WERI-Rb-1 (cell line): ENCODE data around the gene SLC17A9.

ENCODE experiments used
- DNase-seq: peaks from one replicate; pipeline ENCODE4 v3.0.0-alpha.2; 2020
- H3K27ac ChIP-seq: fragments of 250-450 bp; sonication (Bioruptor Pico); 2 replicates; pipeline ENCODE4 v1.5.1; 2020; ENCODE audit warnings: mild to moderate bottlenecking, moderate library complexity
- H3K27me3 ChIP-seq: fragments of 250-450 bp; sonication (Bioruptor Pico); 2 replicates; pipeline ENCODE4 v1.5.1; 2021; ENCODE audit warnings: mild to moderate bottlenecking, low read depth, moderate library complexity; ENCODE audit not compliant: insufficient read depth, severe bottlenecking
- H3K36me3 ChIP-seq: fragments of 250-450 bp; sonication (Bioruptor Pico); 2 replicates; pipeline ENCODE4 v1.5.1; 2020; ENCODE audit warnings: mild to moderate bottlenecking, moderate library complexity
- H3K4me3 ChIP-seq: 2 replicates; pipeline ENCODE4 v1.5.1; 2011; ENCODE audit warnings: low read depth, mild to moderate bottlenecking, control low read depth, low read length
- H3K9me3 ChIP-seq: fragments of 250-450 bp; sonication (Bioruptor Pico); 2 replicates; pipeline ENCODE4 v1.5.1; 2021; ENCODE audit warnings: mild to moderate bottlenecking, moderate library complexity; ENCODE audit not compliant: severe bottlenecking
- TF ChIP-seq, protein P1 (sequence below): IDR thresholded peaks from 2 replicates; pipeline ENCODE4 v1.5.1; 2011; ENCODE audit warnings: low read depth, mild to moderate bottlenecking, control low read depth, inconsistent platforms, low read length

The SLC17A9 gene

DNA sequence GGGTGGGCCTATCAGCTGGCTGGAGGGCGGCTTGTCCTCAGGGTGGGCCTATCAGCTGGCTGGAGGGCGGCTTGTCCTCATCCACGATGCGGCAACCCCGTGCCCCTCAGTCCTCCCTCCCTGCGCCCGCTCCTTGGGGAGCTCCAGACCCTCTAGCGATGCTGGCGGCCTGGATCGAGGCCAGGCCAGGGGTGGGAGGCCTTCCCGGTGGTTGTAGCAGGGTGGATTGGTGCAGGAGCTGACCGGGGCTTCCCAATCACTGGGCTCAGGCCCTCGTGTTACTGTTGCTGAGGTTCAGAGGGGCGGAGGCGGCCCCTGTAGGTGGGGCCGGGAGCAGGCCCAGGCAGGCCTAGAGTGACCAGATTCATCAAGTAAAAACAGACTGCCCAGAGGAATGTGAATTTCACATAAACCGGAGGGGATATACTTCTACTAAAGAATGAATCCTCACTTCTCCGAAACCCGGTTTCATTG lies 8.8 kb downstream of the SLC17A9 start:
- Histone ChIP-seq H3K27ac (no peak overlapping the region), H3K27me3 (no peaks in the 10 kb centered on the region), H3K9me3 (no peaks in the 10 kb centered on the region), H3K4me3 (no peak overlapping the region), H3K36me3 (no peaks in the 10 kb centered on the region)
- TF ChIP-seq, protein P1, sequence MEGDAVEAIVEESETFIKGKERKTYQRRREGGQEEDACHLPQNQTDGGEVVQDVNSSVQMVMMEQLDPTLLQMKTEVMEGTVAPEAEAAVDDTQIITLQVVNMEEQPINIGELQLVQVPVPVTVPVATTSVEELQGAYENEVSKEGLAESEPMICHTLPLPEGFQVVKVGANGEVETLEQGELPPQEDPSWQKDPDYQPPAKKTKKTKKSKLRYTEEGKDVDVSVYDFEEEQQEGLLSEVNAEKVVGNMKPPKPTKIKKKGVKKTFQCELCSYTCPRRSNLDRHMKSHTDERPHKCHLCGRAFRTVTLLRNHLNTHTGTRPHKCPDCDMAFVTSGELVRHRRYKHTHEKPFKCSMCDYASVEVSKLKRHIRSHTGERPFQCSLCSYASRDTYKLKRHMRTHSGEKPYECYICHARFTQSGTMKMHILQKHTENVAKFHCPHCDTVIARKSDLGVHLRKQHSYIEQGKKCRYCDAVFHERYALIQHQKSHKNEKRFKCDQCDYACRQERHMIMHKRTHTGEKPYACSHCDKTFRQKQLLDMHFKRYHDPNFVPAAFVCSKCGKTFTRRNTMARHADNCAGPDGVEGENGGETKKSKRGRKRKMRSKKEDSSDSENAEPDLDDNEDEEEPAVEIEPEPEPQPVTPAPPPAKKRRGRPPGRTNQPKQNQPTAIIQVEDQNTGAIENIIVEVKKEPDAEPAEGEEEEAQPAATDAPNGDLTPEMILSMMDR: no peak
- no peak for DNase-seq

DNA sequence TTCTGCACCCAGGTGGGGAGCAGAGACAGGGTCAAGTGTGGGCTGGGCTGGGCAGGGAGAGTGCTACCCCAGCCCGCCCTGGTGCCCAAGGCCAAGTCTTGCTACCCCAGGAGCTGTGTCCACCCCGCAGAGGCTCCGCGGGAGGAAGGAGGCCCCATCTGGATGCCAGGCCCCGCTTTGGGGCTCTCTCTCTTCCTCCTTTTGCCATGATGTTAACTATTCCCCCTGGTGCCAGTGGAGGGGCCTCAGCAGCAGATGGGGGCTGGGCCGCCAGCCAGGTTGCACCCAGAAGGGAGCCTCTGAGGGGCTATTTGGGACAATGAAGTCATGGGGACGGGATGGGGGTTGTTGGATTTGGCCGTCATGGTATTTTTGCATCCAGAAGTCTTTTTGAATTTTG lies 9.3 kb downstream of the SLC17A9 start:
- no peaks in the 10 kb centered on the region for H3K27me3 ChIP-seq

DNA sequence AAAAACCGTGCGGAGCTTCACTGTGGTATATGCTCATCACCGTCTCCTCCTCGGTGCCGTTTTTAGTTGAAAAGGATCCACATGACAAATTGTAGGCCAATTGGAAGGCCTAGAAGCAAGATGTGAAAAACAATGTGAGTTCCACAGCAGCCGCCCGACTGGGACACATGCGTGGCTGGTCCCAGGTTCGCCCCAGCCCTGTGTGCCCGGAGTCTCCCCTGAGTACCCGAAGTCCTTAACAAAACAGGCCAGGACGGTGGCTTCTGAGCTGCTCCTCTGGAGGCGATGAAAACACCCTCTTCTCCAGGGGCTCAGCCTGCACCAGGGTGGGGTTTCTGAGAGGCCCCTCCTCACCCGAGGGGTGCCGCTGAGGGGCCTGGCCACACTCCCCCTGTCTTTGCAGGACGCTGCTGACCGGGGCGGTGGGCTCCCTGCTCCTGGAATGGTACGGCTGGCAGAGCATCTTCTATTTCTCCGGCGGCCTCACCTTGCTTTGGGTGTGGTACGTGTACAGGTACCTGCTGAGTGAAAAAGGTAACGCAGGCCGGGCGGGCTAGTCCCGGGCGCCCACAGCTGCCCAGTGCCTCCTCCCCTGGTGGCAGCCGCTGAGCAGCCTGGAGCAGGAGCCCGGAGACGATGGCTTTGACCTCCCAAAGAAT lies 9.8 kb downstream of the SLC17A9 start:
- no peaks in the 10 kb centered on the region for H3K9me3 ChIP-seq
- H3K4me3 ChIP-seq: no peak overlapping the region
- no peak overlapping the region for H3K27ac ChIP-seq
- H3K27me3 ChIP-seq: no peaks in the 10 kb centered on the region
- DNase-seq: no peak
- TF ChIP-seq, protein P1: no peak
- H3K36me3 ChIP-seq: no peaks in the 10 kb centered on the region

More for the DNA sequence above, 9.3 kb downstream of the SLC17A9 start:
- Histone ChIP-seq H3K36me3 (no peaks in the 10 kb centered on the region), H3K9me3 (no peaks in the 10 kb centered on the region), H3K27ac (no peak overlapping the region), H3K4me3 (no peak overlapping the region)
- TF ChIP-seq, protein P1: no peak
- DNase-seq: no peak

DNA sequence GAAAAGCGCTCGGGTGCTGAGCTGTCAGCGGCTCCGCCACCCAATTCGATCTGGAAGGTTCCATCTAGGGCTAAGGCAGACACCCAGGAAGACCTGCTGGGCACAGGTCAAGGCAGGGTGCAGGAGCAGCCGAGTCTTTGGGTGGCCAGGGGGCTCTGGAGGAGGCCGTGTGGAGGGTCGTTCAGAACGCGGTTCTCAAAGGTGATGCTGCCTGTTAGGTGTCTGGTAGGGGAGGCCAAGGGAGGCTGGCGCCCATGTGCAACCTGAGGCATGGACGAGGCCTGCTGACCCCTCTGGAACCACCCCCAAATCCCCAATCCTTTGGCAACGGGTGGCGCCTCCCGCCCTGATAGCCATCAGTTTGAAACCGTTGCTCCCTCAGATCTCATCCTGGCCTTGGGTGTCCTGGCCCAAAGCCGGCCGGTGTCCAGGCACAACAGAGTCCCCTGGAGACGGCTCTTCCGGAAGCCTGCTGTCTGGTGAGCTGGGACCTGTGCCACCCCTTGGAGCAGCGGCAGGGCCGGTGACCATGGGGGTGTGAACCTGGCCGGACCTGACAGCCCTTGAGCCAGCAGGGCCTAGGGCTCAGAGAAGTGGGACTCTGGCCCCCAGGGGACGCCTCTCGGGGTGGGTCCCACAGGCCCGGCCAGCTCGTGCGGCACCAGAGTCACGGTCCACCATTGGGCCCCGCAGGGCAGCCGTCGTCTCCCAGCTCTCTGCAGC lies 10.5 kb downstream of the SLC17A9 start:
- no peak overlapping the region for H3K27ac ChIP-seq
- H3K4me3 ChIP-seq: no peak overlapping the region
- no peaks in the 10 kb centered on the region for H3K27me3 ChIP-seq
- no peaks in the 10 kb centered on the region for H3K9me3 ChIP-seq
- TF ChIP-seq, protein P1: no peak
- DNase-seq: no peak
- H3K36me3 ChIP-seq: no peaks in the 10 kb centered on the region

DNA sequence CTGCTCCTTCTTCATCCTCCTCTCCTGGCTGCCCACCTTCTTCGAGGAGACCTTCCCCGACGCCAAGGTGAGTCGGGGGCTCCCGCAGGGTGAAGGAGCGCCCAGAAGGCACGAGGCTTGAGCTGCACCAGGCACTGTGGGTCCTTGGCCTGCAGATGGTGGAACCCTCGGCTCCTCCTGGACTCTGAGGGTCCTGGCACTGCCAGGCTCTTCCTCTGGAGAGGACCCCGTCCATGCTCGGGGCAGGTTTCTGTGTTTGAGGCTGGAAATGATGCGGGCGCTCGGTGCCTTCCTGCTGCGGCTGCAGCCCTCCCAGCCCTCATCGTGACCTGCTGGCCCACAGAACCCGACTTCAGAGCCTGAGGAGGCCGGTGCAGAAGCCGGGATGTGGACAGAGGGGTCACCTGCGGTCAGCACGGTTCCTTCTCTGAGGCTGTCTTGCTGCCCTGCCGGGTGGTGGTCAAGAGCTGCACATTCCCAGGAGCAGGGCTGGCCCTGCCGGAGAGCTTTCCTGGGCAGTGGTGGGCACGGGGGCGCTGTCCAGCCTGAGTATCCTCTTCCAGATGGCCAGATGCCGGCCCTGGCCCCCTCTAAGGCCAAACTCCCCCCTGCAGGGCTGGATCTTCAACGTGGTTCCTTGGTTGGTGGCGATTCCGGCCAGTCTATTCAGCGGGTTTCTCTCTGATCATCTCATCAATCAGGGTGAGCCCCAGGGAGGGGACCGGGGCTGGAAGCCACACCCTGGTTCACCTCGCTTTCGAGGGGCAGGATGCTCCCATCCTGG lies 11.3 kb downstream of the SLC17A9 start:
- TF ChIP-seq, protein P1: no peak
- DNase-seq: no peak

More for the DNA sequence above, 11.3 kb downstream of the SLC17A9 start:
- Histone ChIP-seq H3K27me3 (no peaks in the 10 kb centered on the region), H3K36me3 (no peaks in the 10 kb centered on the region), H3K4me3 (no peak overlapping the region), H3K27ac (no peak overlapping the region), H3K9me3 (no peaks in the 10 kb centered on the region)
